Natural killer cell treated with Interleukin-12 subunit alpha and Interleukin-12 subunit beta and Interleukin-15 and Interleukin-18, amount 100 ng/mL, for 72 hours (primary cell): ENCODE data around the gene ZNF599. TPM values are rescaled to one million over a fixed set of nuclear protein-coding genes. Genes with fewer than 3 reads are reported as not detected.

ENCODE experiments used
- ATAC-seq, 2 donors: fragments of 150-1000 bp; cut with Tn5 transposase in 1 of 2; sonication (Bioruptor Pico), chemical (Tn5 transposase) in 1 of 2; 2 replicates each; pipeline ENCODE4 v1.10.0; 2021
- DNase-seq: peaks from one replicate; pipeline ENCODE4 v3.0.0; 2022; ENCODE audit warnings: low spot score
- H3K27ac Mint-ChIP-seq, 2 donors: 1 replicate in 1 of 2; 2 replicates in 1 of 2; pipeline ENCODE4 v1.8.0; 2022; ENCODE audit warnings: mixed read lengths in 2 of 2, mild to moderate bottlenecking in 1 of 2, moderate library complexity in 1 of 2
- H3K27me3 Mint-ChIP-seq, 2 donors: 1 replicate in 1 of 2; 2 replicates in 1 of 2; pipeline ENCODE4 v1.8.0; 2022; ENCODE audit warnings: mixed read lengths in 2 of 2
- H3K36me3 Mint-ChIP-seq: one replicate; pipeline ENCODE4 v1.8.0; 2022; ENCODE audit warnings: mixed read lengths
- H3K4me1 Mint-ChIP-seq, 2 donors: 1 replicate in 1 of 2; 2 replicates in 1 of 2; pipeline ENCODE4 v1.8.0; 2022; ENCODE audit warnings: low read depth in 2 of 2, mixed read lengths in 2 of 2, mild to moderate bottlenecking in 1 of 2
- H3K4me3 Mint-ChIP-seq: one replicate; pipeline ENCODE4 v1.8.0; 2022; ENCODE audit warnings: mixed read lengths
- H3K9me3 Mint-ChIP-seq: 2 replicates; pipeline ENCODE4 v1.8.0; 2022; ENCODE audit warnings: mixed read lengths
- total RNA-seq, 2 donors: library from RNA; stranded (reverse); gene quantifications; one replicate each; pipeline ENCODE4 v1.2.3, GENCODE V29; 2022

ZNF599 gene
- total RNA-seq, 2 donors from 2014 or later, result 1.5 to 3.3 TPM

DNA sequence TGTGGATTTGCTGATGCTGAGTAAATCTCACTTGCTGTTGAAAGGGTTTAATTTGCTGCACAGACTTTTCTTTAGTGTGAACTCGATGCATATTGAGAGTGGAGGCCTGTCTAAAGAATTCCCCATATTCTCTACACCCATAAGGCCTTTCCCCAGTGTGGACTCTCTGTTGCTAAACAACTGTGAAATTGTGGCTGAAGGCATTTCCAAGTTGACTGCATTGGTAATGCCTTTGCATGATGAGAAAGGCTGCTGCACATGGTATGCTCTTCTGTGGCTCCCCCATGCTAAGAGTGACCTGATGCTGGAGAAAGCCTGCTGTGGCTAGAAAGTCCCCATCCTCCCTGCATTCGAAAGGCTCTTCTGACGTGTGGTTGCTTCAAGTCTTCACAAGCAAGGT lies 6.6 kb upstream of the ZNF599 start:
- Mint-ChIP-seq H3K36me3 (no peaks in the 10 kb centered on the region), H3K4me1 (no peaks in the 10 kb centered on the region), H3K27me3 (peaks cover 5 to 9% of the 10 kb centered on the region in 2 donors), H3K9me3 (peaks cover 4% of the 10 kb centered on the region), H3K4me3 (no peak overlapping the region), H3K27ac (no peak overlapping the region)
- DNase-seq (no peak), ATAC-seq (no peak)

GRCh38 chr19:34778342-34778741 lies 5.3 kb upstream of the ZNF599 start:
- DNase-seq (no peak), ATAC-seq (no peak)
- H3K27ac Mint-ChIP-seq, result no peak overlapping the region
- H3K9me3 Mint-ChIP-seq, result peaks cover 4% of the 10 kb centered on the region
- H3K4me1 Mint-ChIP-seq, result peaks cover 0 to under 1% of the 10 kb centered on the region in 2 donors
- H3K36me3 Mint-ChIP-seq, result no peaks in the 10 kb centered on the region
- no peak overlapping the region for H3K4me3 Mint-ChIP-seq
- H3K27me3 Mint-ChIP-seq, result peaks cover 5 to 9% of the 10 kb centered on the region in 2 donors

- Mint-ChIP-seq H3K27me3 (peaks cover 5 to 9% of the 10 kb centered on the region in 2 donors), H3K9me3 (peaks cover 4% of the 10 kb centered on the region), H3K4me1 (peaks cover 14 to 17% of the 10 kb centered on the region in 2 donors), H3K4me3 (no peak overlapping the region), H3K27ac (no peak overlapping the region), H3K36me3 (no peaks in the 10 kb centered on the region)
- ATAC-seq (no peak), DNase-seq (no peak)
Observed at GRCh38 chr19:34774857-34775256, 1.8 kb upstream of the ZNF599 start.

- H3K9me3 Mint-ChIP-seq, result peaks cover 4% of the 10 kb centered on the region
- no peaks in the 10 kb centered on the region for H3K36me3 Mint-ChIP-seq
- H3K4me3 Mint-ChIP-seq, result peak overlapping the region; percentile 90
- DNase-seq (no peak), ATAC-seq (no peak)
- peaks cover 14 to 17% of the 10 kb centered on the region in 2 donors for H3K4me1 Mint-ChIP-seq
- H3K27me3 Mint-ChIP-seq, result peaks cover 5 to 9% of the 10 kb centered on the region in 2 donors
- H3K27ac Mint-ChIP-seq, result peak overlapping the region in 1 of 2 donors; percentile 60
Observed at GRCh38 chr19:34773555-34773864, 495 bp upstream of the ZNF599 start.

GRCh38 chr19:34767951-34768350 lies 5.1 kb downstream of the ZNF599 start:
- Mint-ChIP-seq H3K4me3 (no peak overlapping the region), H3K9me3 (peaks cover 9% of the 10 kb centered on the region), H3K4me1 (peaks cover 11 to 14% of the 10 kb centered on the region in 2 donors), H3K27me3 (no peaks in the 10 kb centered on the region), H3K36me3 (peaks cover 32% of the 10 kb centered on the region), H3K27ac (no peak overlapping the region)
- no peak for DNase-seq
- no peak for ATAC-seq

- peaks cover 0 to 2% of the 10 kb centered on the region in 2 donors for H3K4me1 Mint-ChIP-seq
- H3K4me3 Mint-ChIP-seq, result no peak overlapping the region
- no peaks in the 10 kb centered on the region for H3K27me3 Mint-ChIP-seq
- H3K27ac Mint-ChIP-seq, result no peak overlapping the region
- H3K9me3 Mint-ChIP-seq, result peaks cover 15% of the 10 kb centered on the region
- H3K36me3 Mint-ChIP-seq, result peaks cover 48% of the 10 kb centered on the region
- ATAC-seq (no peak), DNase-seq (no peak)
Observed at GRCh38 chr19:34766386-34766785, 6.6 kb downstream of the ZNF599 start.

DNA sequence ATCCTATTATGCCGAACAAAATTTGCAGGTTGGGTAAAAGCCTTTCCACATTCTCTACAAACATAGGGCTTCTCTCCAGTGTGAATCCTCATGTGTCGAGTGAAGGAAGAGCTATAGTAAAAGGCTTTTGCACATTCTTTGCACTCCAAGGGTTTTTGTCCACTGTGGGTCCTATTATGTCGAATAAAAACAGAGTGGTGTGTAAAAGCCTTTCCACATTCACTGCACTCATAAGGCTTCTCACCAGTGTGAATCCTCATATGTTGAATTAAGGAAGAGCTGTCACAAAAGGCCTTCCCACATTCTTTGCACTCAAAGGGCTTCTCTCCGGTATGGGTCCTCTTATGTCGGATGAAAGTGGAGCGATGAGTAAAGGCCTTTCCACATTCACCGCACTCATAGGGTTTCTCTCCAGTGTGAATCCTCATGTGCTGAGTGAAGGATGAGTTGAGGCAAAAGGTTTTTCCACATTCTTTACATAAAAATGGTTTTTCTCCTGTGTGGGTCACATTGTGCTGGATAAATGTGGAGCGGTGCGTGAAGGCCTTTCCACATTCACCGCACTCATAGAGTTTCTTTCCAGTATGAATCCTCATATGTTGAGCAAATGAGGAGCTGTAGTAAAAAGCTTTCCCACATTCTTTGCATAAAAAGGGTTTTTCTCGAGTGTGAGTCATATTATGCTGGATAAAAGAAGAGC lies 13.6 kb downstream of the ZNF599 start:
- no peak overlapping the region for H3K4me3 Mint-ChIP-seq
- H3K27ac Mint-ChIP-seq, result no peak overlapping the region
- no peaks in the 10 kb centered on the region for H3K4me1 Mint-ChIP-seq
- H3K36me3 Mint-ChIP-seq, result peaks cover 64% of the 10 kb centered on the region
- peaks cover 28% of the 10 kb centered on the region for H3K9me3 Mint-ChIP-seq
- ATAC-seq (no peak), DNase-seq (no peak)
- H3K27me3 Mint-ChIP-seq, result no peaks in the 10 kb centered on the region

GRCh38 chr19:34757441-34757840 lies 15.6 kb downstream of the ZNF599 start:
- no peak for ATAC-seq
- no peaks in the 10 kb centered on the region for H3K4me1 Mint-ChIP-seq
- peaks cover 28% of the 10 kb centered on the region for H3K9me3 Mint-ChIP-seq

GRCh38 chr19:34744896-34745690 lies 27.9 kb downstream of the ZNF599 start:
- peaks cover 42% of the 10 kb centered on the region for H3K9me3 Mint-ChIP-seq
- no peaks in the 10 kb centered on the region for H3K4me1 Mint-ChIP-seq
- H3K36me3 Mint-ChIP-seq, result peaks cover 78% of the 10 kb centered on the region
- H3K4me3 Mint-ChIP-seq, result no peak overlapping the region
- ATAC-seq, result no peak
- no peak for DNase-seq
- H3K27me3 Mint-ChIP-seq, result no peaks in the 10 kb centered on the region
- H3K27ac Mint-ChIP-seq, result no peak overlapping the region

More at GRCh38 chr19:34757441-34757840, 15.6 kb downstream of the ZNF599 start:
- Mint-ChIP-seq H3K36me3 (peaks cover 63% of the 10 kb centered on the region), H3K27ac (no peak overlapping the region), H3K4me3 (no peak overlapping the region), H3K27me3 (no peaks in the 10 kb centered on the region)
- DNase-seq, result no peak

- H3K4me3 Mint-ChIP-seq, result peak overlapping the region; percentile 90
- H3K9me3 Mint-ChIP-seq, result peaks cover 9% of the 10 kb centered on the region
- ATAC-seq, result no peak
- no peak for DNase-seq
- H3K4me1 Mint-ChIP-seq, result peaks cover 16 to 21% of the 10 kb centered on the region in 2 donors
- H3K36me3 Mint-ChIP-seq, result peaks cover 20% of the 10 kb centered on the region
- no peaks in the 10 kb centered on the region for H3K27me3 Mint-ChIP-seq
- H3K27ac Mint-ChIP-seq, result peak overlapping the region; percentile 88 to 95
Observed at GRCh38 chr19:34734537-34735103, 38.4 kb downstream of the ZNF599 start.

- Mint-ChIP-seq H3K4me3 (peak within 1 kb of the TSS; percentile 90), H3K9me3 (peaks cover 5% of the 10 kb centered on the region), H3K27me3 (peaks cover 0 to 2% of the 10 kb centered on the region in 2 donors), H3K27ac (peak within 1 kb of the TSS; percentile 88 to 95), H3K36me3 (peaks cover 13% of the 10 kb centered on the region), H3K4me1 (peaks cover 16 to 21% of the 10 kb centered on the region in 2 donors)
- ATAC-seq (peak; percentile 88), DNase-seq (peak; percentile 84)
Observed at GRCh38 chr19:34733746-34734536, 39.1 kb downstream of the ZNF599 start, which contains the start of gene ZNF181. Gene ZNF181 (plus strand): TSS chr19:34734243. CDS start chr19:34735038, 795 bp downstream.

DNA sequence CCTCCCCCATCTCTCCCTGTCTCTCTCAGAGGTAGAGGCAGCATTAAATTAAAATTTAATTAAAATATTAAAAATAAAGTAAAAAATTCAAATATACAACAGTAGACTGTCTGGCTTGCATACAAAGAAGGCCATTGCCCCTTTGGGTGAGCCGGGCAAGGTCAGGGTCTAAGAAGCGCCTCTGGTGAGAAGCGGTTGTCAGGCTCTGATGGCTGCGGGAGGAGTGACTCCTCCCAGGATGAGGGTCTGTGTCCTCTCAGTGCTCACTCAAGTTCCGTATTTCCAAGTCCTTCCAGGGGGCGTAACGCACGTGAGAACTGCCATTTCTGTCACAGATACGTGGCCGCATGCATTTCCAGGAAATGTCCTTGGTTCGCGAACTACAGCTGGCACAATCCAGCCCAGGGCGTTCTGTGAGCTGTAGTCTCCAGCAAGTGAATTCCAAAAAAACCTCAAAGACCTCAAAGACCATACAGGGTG lies 39.7 kb downstream of the ZNF599 start:
- peaks cover 0 to 2% of the 10 kb centered on the region in 2 donors for H3K27me3 Mint-ChIP-seq
- H3K27ac Mint-ChIP-seq, result peak overlapping the region; percentile 88 to 95
- DNase-seq (no peak), ATAC-seq (peak; percentile 0)
- H3K4me3 Mint-ChIP-seq, result peak overlapping the region; percentile 90
- H3K4me1 Mint-ChIP-seq, result peaks cover 16 to 21% of the 10 kb centered on the region in 2 donors
- H3K9me3 Mint-ChIP-seq, result peaks cover 5% of the 10 kb centered on the region
- H3K36me3 Mint-ChIP-seq, result peaks cover 9% of the 10 kb centered on the region

DNA sequence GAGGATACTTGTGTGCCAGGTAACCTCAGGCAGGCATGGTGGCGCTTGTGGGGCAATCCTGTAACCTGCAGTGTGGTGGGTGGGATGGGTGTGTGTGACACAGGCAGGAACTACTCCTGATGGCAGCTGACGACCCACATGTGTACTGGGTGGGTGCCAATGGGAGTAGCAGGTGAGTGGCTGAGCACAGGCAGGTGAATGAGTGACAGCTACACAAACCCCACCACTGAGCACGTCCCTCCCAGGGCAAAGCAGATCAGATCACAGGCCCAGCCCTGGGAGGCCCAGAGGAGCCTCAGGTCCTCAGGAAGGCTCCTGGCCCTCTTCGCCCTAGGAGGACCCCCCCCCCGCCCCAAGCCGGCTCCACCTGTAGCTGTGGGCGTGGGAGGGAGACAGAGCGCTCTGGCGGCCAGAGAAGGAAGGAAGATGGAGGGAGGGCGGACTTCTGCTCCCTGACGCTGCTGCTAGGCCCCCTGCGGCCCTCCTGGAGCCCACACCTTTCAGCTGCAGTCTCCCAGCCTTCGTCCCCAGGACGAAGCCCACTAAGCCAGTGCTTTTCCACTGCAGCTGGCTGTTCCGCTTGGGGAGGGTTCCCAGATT lies 40.3 kb downstream of the ZNF599 start:
- Mint-ChIP-seq H3K4me1 (peaks cover 16 to 21% of the 10 kb centered on the region in 2 donors), H3K9me3 (peaks cover 5% of the 10 kb centered on the region), H3K4me3 (peak overlapping the region; percentile 45), H3K27ac (no peak overlapping the region), H3K36me3 (peaks cover 9% of the 10 kb centered on the region), H3K27me3 (peaks cover 5% of the 10 kb centered on the region in 2 donors)
- ATAC-seq, result no peak
- DNase-seq, result no peak
